GM21529 (cell line): ENCODE measurements around the gene ADAM8.
"Not testable (repeated sequence)": the region's sequence is repeated elsewhere in the genome, so short reads cannot be mapped to it uniquely, and the experiment has no call there.

Experiments
- ATAC-seq: cut with Tn5 transposase; IDR thresholded peaks from one replicate; pipeline ENCODE4 v1.9.1; 2021; ENCODE audit not compliant: unreplicated experiment

ADAM8 gene

GRCh38 chr10:133234796-133235195, 41.9 kb downstream of the ADAM8 start:
- ATAC-seq = not testable (repeated sequence)

- ATAC-seq = no peak
Observed at GRCh38 chr10:133231946-133232574, 44.6 kb downstream of the ADAM8 start.

GRCh38 chr10:133231244-133231945, 45.3 kb downstream of the ADAM8 start:
- no peak for ATAC-seq

- no peak for ATAC-seq
Observed at GRCh38 chr10:133230387-133231195, 46.1 kb downstream of the ADAM8 start.

- no peak for ATAC-seq
Observed at GRCh38 chr10:133230044-133230361, 46.7 kb downstream of the ADAM8 start, which contains the start of gene UTF1. Gene UTF1 (plus strand): TSS chr10:133230217. CDS start chr10:133230289, 72 bp downstream.

GRCh38 chr10:133229265-133230043, 47.2 kb downstream of the ADAM8 start:
- ATAC-seq = no peak

GRCh38 chr10:133227256-133227655, 49.4 kb downstream of the ADAM8 start:
- no peak for ATAC-seq

GRCh38 chr10:133226251-133226808, 50.3 kb downstream of the ADAM8 start:
- ATAC-seq = no peak

GRCh38 chr10:133225707-133226191, 50.9 kb downstream of the ADAM8 start:
- no peak for ATAC-seq

GRCh38 chr10:133224756-133225372, 51.8 kb downstream of the ADAM8 start:
- no peak for ATAC-seq

GRCh38 chr10:133224076-133224475, 52.6 kb downstream of the ADAM8 start:
- ATAC-seq = no peak

- ATAC-seq = not testable (repeated sequence)
Observed at GRCh38 chr10:133221756-133222155, 54.9 kb downstream of the ADAM8 start.

GRCh38 chr10:133221331-133221730, 55.3 kb downstream of the ADAM8 start:
- no peak for ATAC-seq

GRCh38 chr10:133219782-133220181, 56.9 kb downstream of the ADAM8 start:
- no peak for ATAC-seq

- no peak for ATAC-seq
Observed at GRCh38 chr10:133218891-133219290, 57.8 kb downstream of the ADAM8 start.

- ATAC-seq = no peak
Observed at GRCh38 chr10:133217800-133218589, 58.7 kb downstream of the ADAM8 start.

GRCh38 chr10:133216776-133217175, 59.9 kb downstream of the ADAM8 start:
- ATAC-seq = no peak

- ATAC-seq = no peak
Observed at GRCh38 chr10:133215586-133215985, 61.1 kb downstream of the ADAM8 start.
